ENCODE data around the gene OR5AN1. TPM values are rescaled to one million over a fixed set of nuclear protein-coding genes. Genes with fewer than 3 reads are reported as not detected.
"Not testable (repeated sequence)": the region's sequence is repeated elsewhere in the genome, so short reads cannot be mapped to it uniquely, and the experiment has no call there.

OR5AN1 gene
- total and polyA plus RNA-seq, 3 experiments from 2014 or later = not detected

DNA sequence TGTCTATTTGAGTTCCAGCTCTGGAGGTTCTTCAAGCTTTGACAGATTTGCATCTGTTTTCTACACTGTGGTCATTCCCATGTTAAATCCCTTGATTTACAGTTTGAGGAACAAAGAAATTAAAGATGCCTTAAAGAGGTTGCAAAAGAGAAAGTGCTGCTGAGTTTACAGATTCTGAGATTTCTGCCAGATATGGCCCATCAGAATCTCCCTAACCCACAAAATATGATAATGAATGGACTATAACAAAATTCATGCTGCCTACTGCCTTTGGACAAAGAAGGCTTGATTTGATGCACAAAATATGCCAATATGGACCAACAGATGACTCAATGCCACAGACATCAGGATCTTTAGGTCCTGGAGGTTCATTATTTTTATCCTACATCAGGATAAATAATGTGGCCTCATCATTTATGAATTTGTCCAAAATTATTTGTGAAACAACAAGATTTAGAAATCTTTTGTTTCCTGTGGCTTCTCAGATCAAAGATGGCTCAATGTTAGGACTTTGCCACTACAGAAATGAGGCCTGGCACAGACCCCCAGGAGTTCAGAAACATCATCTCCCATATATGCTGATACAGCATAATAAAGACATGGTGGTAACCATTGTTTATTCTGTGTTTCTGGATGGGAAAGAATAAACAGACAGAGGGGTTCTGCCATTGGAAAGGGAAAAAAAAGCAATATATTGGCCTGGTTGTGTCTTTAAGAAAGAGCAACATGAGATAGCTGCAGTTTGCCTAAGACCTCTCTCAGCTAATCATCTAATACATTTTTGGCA is 6.7 kb downstream of the OR5AN1 start:
- Mint-ChIP-seq H3K36me3 (no peaks in the 10 kb centered on the region), H3K4me1 (no peaks in the 10 kb centered on the region), H3K27me3 (peaks cover 2 to 18% of the 10 kb centered on the region in 2 donors), H3K27ac (no peak overlapping the region), H3K9me3 (peaks cover 1 to 20% (median 10%) of the 10 kb centered on the region in 5 donors), H3K4me3 (no peak overlapping the region)
- Histone ChIP-seq H3K4me3 (ENCODE audit: low read length) (no peak overlapping the region), H3K4me1 (ENCODE audit: insufficient read depth, low read length) (no peaks in the 10 kb centered on the region), H3K27ac (ENCODE audit: low read depth, low read length) (no peak overlapping the region), H3K36me3 (ENCODE audit: insufficient read depth, low read length) (no peaks in the 10 kb centered on the region), H3K9me3 (ENCODE audit: low read length) (no peaks in the 10 kb centered on the region), H3K27me3 (ENCODE audit: insufficient read depth, low read length, poor library complexity, severe bottlenecking) (no peaks in the 10 kb centered on the region)
- POLR2A ChIA-PET = no interaction called here
- CTCF ChIA-PET = no interaction called here
- no peak for DNase-seq

DNA sequence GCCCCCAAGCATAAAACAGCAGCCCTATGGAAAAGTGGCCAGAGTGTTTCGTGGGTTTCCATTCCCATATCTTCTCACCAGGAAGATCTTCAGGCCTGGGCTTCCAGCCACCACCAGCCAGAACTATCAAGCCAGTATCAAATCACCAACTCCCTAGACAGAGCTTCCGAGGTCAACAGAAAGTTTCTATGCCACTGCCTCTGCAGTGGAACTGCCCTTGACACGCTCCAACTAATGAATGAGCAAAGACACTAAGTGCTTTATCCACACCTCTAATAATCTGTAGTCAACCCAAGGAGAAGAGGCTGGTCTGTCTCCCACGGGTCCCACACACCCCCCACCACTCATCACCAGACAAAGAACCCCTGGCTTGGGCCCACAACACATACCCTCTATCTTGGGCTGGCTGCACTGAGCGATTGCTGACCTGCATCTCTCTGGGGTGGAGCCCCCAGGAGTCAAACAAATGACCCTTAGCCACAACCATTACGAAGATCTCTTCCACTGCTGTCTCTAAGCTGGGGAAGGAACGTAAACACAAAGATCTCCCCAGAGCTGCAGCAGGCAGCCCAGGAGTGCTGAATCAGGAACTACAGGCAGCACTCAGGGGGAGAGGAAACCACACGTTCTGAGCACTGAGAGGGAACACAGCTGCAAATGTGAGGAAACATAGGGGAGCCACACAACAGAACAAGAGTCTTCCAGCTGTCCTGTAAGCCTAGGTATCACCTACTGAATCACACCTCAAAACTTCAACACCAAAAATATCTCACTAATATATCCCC is 9.7 kb downstream of the OR5AN1 start:
- no peak overlapping the region for H3K4me3 ChIP-seq (ENCODE audit: low read length)
- Mint-ChIP-seq H3K27ac (no peak overlapping the region), H3K4me1 (no peaks in the 10 kb centered on the region), H3K27me3 (peaks cover 8 to 22% of the 10 kb centered on the region in 2 donors), H3K9me3 (peaks cover 6 to 21% (median 15%) of the 10 kb centered on the region in 5 donors), H3K36me3 (no peaks in the 10 kb centered on the region), H3K4me3 (no peak overlapping the region)
- H3K36me3 ChIP-seq (ENCODE audit: insufficient read depth, low read length) = no peaks in the 10 kb centered on the region
- no peaks in the 10 kb centered on the region for H3K4me1 ChIP-seq (ENCODE audit: insufficient read depth, low read length)
- no peak overlapping the region for H3K27ac ChIP-seq (ENCODE audit: low read depth, low read length)
- ChIA-PET POLR2A (no interaction called here), CTCF (no interaction called here)
- no peaks in the 10 kb centered on the region for H3K27me3 ChIP-seq (ENCODE audit: insufficient read depth, low read length, poor library complexity, severe bottlenecking)
- no peaks in the 10 kb centered on the region for H3K9me3 ChIP-seq (ENCODE audit: low read length)
- no peak for DNase-seq

DNA sequence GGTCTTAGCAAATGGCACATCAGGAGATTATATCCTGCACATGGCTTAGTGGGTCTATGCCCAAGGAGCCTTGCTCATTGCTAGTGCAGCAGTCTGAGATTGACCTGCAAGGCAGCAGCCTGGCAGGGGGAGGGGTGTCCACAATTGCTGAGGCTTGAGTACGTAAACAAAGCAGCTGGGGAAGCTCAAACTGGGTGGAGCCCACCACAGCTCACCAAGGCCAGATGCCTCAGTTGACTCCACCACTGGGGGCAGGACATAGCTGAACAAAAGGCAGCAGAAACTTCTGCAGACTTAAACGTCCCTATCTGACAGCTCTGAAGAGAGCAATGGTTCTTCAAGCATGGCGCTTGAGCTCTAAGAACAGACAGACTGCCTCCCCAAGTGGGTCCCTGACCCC is 13.6 kb downstream of the OR5AN1 start:
- H3K4me1 ChIP-seq (ENCODE audit: insufficient read depth, low read length); H3K4me1 Mint-ChIP-seq; H3K4me3 ChIP-seq (ENCODE audit: low read length); H3K27ac Mint-ChIP-seq; H3K27ac ChIP-seq (ENCODE audit: low read depth, low read length); H3K4me3 Mint-ChIP-seq; POLR2A ChIA-PET; H3K9me3 ChIP-seq (ENCODE audit: low read length); H3K36me3 Mint-ChIP-seq; H3K36me3 ChIP-seq (ENCODE audit: insufficient read depth, low read length); CTCF ChIA-PET; DNase-seq; H3K27me3 ChIP-seq (ENCODE audit: insufficient read depth, low read length, poor library complexity, severe bottlenecking): not testable (repeated sequence)
- H3K27me3 Mint-ChIP-seq = peaks cover 10 to 13% of the 10 kb centered on the region in 2 donors
- peaks cover 6 to 18% (median 15%) of the 10 kb centered on the region in 5 donors for H3K9me3 Mint-ChIP-seq

DNA sequence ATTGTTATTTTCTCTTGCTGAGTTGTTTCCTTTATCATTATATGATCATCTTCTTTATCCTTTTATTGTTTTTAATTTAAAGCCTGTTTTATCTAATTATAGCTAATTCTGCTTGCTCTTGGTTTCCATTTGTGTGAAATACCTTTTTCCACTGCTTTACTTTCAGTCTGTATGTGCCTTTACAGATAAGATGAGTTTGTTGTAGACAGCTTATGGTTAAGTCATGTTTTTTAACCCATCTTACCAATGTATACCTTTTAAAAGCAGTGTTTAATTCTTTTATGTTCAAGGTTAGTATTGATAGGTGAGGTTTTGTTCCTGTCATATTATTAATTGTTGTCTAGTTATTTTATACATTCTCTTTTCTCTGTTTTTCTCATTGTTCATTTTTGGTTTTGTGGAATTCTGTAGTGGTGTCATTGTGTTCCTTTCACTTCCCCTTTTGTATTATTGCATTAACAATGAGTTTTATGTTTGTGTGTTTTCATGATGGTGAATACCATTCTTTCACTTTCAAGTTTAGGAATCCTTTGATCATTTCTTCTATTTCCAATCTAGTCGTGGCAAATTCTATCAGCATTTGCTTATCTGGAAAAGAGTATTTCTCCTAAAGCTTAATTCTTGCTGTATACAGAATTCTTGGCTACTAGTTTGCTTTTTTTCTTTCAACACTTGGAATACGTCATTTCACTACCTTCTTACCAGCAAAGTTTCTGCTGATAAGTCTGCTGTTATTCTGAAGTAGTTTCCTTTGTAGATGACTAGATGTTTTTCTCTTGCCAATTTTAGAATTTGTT is 21.8 kb downstream of the OR5AN1 start:
- DNase-seq = no peak
- peaks cover 0 to under 1% of the 10 kb centered on the region in 2 donors for H3K27me3 Mint-ChIP-seq
- POLR2A ChIA-PET = no interaction called here
- peaks cover 5 to 12% (median 8%) of the 10 kb centered on the region in 5 donors for H3K9me3 Mint-ChIP-seq
- Histone ChIP-seq H3K36me3 (ENCODE audit: insufficient read depth, low read length) (no peaks in the 10 kb centered on the region), H3K27ac (ENCODE audit: low read depth, low read length) (no peak overlapping the region), H3K4me3 (ENCODE audit: low read length) (no peak overlapping the region), H3K9me3 (ENCODE audit: low read length) (no peaks in the 10 kb centered on the region), H3K27me3 (ENCODE audit: insufficient read depth, low read length, poor library complexity, severe bottlenecking) (no peaks in the 10 kb centered on the region), H3K4me1 (ENCODE audit: insufficient read depth, low read length) (no peaks in the 10 kb centered on the region)
- H3K27ac Mint-ChIP-seq = no peak overlapping the region
- CTCF ChIA-PET = no interaction called here
- H3K4me1 Mint-ChIP-seq = no peaks in the 10 kb centered on the region
- no peaks in the 10 kb centered on the region for H3K36me3 Mint-ChIP-seq
- H3K4me3 Mint-ChIP-seq = no peak overlapping the region

DNA sequence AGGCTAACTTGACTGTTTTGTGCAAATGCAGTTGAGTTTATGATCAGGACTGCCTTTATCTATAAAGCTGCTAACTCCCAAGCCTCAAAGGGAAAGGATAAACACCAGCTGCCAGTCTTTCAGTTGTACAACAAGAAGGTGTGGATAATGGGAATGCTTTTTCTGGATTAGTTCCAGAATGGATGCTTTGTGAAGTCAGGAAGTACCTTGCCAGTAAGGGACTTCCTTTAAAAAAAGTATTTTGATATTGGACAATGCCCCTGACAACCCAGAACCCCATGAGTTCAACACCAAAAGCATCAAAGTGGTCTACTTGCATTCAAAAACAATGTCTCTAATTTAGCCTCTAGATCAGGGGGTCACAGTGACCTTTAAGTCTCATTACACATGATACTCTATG is 35.5 kb downstream of the OR5AN1 start:
- Mint-ChIP-seq H3K9me3 (peaks cover 0 to 3% (median 2%) of the 10 kb centered on the region in 5 donors), H3K36me3 (no peaks in the 10 kb centered on the region), H3K27me3 (peaks cover 6 to 20% of the 10 kb centered on the region in 2 donors), H3K4me3 (no peak overlapping the region), H3K27ac (no peak overlapping the region), H3K4me1 (no peaks in the 10 kb centered on the region)
- Histone ChIP-seq H3K4me3 (ENCODE audit: low read length) (no peak overlapping the region), H3K27ac (ENCODE audit: low read depth, low read length) (no peak overlapping the region), H3K4me1 (ENCODE audit: insufficient read depth, low read length) (no peaks in the 10 kb centered on the region), H3K36me3 (ENCODE audit: insufficient read depth, low read length) (no peaks in the 10 kb centered on the region), H3K9me3 (ENCODE audit: low read length) (no peaks in the 10 kb centered on the region), H3K27me3 (ENCODE audit: insufficient read depth, low read length, poor library complexity, severe bottlenecking) (peaks cover 3% of the 10 kb centered on the region)
- POLR2A ChIA-PET = no interaction called here
- DNase-seq = no peak
- CTCF ChIA-PET = no interaction called here

DNA sequence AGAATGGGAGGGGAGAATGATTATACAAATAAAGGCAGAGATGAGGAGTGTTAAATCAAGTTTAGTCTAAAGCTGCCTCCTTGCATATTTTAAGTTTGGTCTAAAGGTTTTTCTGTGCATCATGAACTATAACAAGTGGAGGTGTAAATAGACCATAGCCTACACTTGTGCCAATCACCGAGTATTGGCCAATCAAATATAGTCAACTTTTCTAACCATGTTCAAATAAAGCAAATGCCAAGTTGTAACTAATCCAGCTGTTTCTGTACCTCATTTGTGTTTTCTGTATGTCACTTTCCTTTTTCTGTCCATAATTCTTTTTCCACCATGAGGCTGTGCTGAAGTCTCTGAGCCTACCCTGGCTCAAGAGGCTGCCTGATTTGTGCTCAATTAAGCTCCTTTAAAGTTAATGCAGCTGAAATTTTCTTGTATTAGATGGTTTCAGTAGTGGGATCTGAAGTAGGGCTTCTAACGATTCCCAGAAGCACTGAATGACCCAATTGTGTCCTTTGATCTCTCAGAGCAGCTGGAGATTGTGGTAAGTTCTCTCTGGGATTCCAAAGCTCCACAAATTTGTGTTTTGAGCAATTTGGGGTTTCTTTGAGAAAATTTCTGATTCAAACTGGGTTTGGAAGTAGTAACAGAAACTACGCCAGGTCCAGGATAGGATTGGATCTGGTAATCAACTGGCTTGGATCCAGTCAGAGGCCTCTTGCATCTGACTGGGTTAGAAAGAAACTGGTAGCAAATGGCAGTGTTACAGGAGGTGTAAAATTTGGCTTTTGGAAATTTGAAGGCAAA is 42.0 kb downstream of the OR5AN1 start:
- H3K4me1 Mint-ChIP-seq = no peaks in the 10 kb centered on the region
- H3K4me1 ChIP-seq (ENCODE audit: insufficient read depth, low read length) = no peaks in the 10 kb centered on the region
- no peak overlapping the region for H3K4me3 Mint-ChIP-seq
- no peaks in the 10 kb centered on the region for H3K27me3 ChIP-seq (ENCODE audit: insufficient read depth, low read length, poor library complexity, severe bottlenecking)
- H3K27ac Mint-ChIP-seq = no peak overlapping the region
- CTCF ChIA-PET = interaction anchor here (1.1 kb wide), 1 partner anchor 11 kb away, joined by 3 read pairs; no protein-coding TSS in a partner anchor
- peaks cover 0 to 6% of the 10 kb centered on the region in 2 donors for H3K27me3 Mint-ChIP-seq
- POLR2A ChIA-PET = interaction anchor here (0.7 kb wide), 1 partner anchor 1187 kb away, joined by 3 read pairs; no protein-coding TSS in a partner anchor
- no peak overlapping the region for H3K4me3 ChIP-seq (ENCODE audit: low read length)
- peaks cover 3 to 13% (median 7%) of the 10 kb centered on the region in 5 donors for H3K9me3 Mint-ChIP-seq
- H3K36me3 ChIP-seq (ENCODE audit: insufficient read depth, low read length) = no peaks in the 10 kb centered on the region
- H3K9me3 ChIP-seq (ENCODE audit: low read length) = no peaks in the 10 kb centered on the region
- no peak overlapping the region for H3K27ac ChIP-seq (ENCODE audit: low read depth, low read length)
- H3K36me3 Mint-ChIP-seq = no peaks in the 10 kb centered on the region
- DNase-seq = no peak

DNA sequence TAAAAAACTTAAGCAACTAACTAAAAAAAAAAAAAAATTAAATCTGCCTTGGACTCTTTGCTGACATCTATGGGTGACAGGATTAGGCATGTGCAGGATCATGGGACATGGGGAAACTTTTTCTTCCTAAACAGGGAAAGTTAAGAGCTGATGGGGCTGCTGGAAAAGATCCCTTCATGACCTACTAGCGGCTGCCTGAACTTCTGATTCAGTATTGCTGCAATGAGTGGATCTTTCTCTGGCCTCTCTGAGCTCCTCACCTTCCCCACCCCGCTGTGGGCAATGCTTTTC is 42.5 kb downstream of the OR5AN1 start:
- Mint-ChIP-seq H3K27me3 (peaks cover 0 to 6% of the 10 kb centered on the region in 2 donors), H3K4me3 (no peak overlapping the region), H3K9me3 (peaks cover 6 to 13% (median 7%) of the 10 kb centered on the region in 5 donors), H3K27ac (no peak overlapping the region), H3K4me1 (no peaks in the 10 kb centered on the region), H3K36me3 (no peaks in the 10 kb centered on the region)
- Histone ChIP-seq H3K36me3 (ENCODE audit: insufficient read depth, low read length) (no peaks in the 10 kb centered on the region), H3K9me3 (ENCODE audit: low read length) (no peaks in the 10 kb centered on the region), H3K27ac (ENCODE audit: low read depth, low read length) (no peak overlapping the region), H3K4me1 (ENCODE audit: insufficient read depth, low read length) (no peaks in the 10 kb centered on the region), H3K27me3 (ENCODE audit: insufficient read depth, low read length, poor library complexity, severe bottlenecking) (no peaks in the 10 kb centered on the region), H3K4me3 (ENCODE audit: low read length) (no peak overlapping the region)
- CTCF ChIA-PET = interaction anchor here (1.1 kb wide), 1 partner anchor 12 kb away, joined by 3 read pairs; no protein-coding TSS in a partner anchor
- POLR2A ChIA-PET = interaction anchor here (0.7 kb wide), 1 partner anchor 1186 kb away, joined by 3 read pairs; no protein-coding TSS in a partner anchor
- DNase-seq = no peak
